ENCODE data around the gene IL20. TPM values are rescaled to one million over a fixed set of nuclear protein-coding genes. Genes with fewer than 3 reads are reported as not detected.

Gene IL20
- total RNA-seq, 4 donors from 2014 or later, result 40.6 TPM; not detected in 3

DNA sequence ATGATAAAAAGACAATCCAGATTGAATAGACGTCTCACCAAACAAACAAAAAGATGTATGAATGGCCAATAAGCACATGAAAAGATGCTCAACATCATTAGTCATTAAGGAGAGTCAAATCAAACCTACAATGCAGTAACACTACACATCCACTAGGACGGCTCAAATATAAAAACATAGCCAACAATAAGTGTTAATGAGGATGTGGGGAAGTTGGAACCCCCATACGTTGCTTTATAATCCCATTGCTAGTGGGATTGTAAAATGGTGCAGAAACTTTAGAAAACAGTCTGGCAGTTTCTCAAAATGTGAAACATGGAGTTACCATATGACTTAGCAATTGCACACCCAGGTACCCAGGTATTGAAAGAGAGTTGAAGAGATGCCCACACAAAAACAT lies 17.1 kb downstream of the IL20 start:
- intact Hi-C loops (cut with DNase I; ENCODE audit: low total_unique reads), result no loop called here
- no peak overlapping the region for H3K27ac ChIP-seq
- no peaks in the 10 kb centered on the region for H3K36me3 ChIP-seq
- no peaks in the 10 kb centered on the region for H3K4me1 ChIP-seq
- DNase-seq, result no peak
- TF ChIP-seq POLR2A (IDR thresholded peaks at IDR 0.05), result no peak
- TF ChIP-seq, protein P1, sequence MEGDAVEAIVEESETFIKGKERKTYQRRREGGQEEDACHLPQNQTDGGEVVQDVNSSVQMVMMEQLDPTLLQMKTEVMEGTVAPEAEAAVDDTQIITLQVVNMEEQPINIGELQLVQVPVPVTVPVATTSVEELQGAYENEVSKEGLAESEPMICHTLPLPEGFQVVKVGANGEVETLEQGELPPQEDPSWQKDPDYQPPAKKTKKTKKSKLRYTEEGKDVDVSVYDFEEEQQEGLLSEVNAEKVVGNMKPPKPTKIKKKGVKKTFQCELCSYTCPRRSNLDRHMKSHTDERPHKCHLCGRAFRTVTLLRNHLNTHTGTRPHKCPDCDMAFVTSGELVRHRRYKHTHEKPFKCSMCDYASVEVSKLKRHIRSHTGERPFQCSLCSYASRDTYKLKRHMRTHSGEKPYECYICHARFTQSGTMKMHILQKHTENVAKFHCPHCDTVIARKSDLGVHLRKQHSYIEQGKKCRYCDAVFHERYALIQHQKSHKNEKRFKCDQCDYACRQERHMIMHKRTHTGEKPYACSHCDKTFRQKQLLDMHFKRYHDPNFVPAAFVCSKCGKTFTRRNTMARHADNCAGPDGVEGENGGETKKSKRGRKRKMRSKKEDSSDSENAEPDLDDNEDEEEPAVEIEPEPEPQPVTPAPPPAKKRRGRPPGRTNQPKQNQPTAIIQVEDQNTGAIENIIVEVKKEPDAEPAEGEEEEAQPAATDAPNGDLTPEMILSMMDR (IDR thresholded peaks at IDR 0.05), result no peak
- H3K9me3 ChIP-seq, result peaks cover 0 to 5% of the 10 kb centered on the region in 2 donors
- H3K27me3 ChIP-seq, result no peaks in the 10 kb centered on the region
- H3K4me3 ChIP-seq, result no peak overlapping the region

DNA sequence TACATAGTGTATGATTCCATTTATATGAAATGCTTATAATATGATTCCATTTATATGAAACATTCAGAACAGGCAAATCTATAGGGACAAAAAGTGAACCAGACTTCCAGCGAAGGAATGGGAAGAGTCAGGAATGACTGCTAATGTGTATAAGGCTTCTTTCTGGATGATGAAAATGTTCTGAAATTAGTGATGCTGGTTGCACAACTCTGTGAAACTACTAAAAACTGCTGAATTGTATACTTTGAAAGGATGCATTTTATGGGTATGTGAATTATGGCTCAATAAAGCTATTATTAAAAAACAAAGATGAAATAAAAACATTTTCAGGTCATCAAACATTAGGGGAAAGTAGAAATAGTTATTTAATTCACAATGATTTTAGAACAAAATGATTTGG lies 17.7 kb downstream of the IL20 start:
- Histone ChIP-seq H3K4me3 (no peak overlapping the region), H3K9me3 (peaks cover 0 to 5% of the 10 kb centered on the region in 2 donors), H3K27me3 (no peaks in the 10 kb centered on the region), H3K4me1 (no peaks in the 10 kb centered on the region), H3K36me3 (no peaks in the 10 kb centered on the region), H3K27ac (no peak overlapping the region)
- intact Hi-C loops (cut with DNase I; ENCODE audit: low total_unique reads), result no loop called here
- DNase-seq, result no peak
- TF ChIP-seq POLR2A (IDR thresholded peaks at IDR 0.05), result no peak
- TF ChIP-seq, protein P1 (IDR thresholded peaks at IDR 0.05), result no peak

DNA sequence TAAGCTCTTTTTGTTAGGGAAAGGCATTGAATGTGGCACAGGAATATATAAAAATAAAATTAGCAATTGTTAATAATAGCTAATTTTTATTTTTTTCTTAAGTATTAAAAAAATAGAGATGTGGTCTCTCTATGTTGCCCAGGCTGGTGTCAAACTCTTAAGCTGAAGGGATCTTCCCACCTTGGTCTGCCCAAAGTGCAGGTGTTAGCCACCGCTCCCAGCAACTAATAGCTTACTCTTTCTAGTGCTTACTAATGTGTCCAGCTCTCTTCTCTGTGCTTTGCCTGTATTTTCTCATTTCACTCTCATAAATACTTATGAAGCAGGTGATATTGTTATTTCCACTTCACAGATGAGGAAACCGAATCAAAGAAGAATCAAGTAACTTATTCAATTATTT lies 18.5 kb downstream of the IL20 start:
- Histone ChIP-seq H3K9me3 (no peaks in the 10 kb centered on the region), H3K4me3 (no peak overlapping the region), H3K36me3 (no peaks in the 10 kb centered on the region), H3K27me3 (no peaks in the 10 kb centered on the region), H3K4me1 (no peaks in the 10 kb centered on the region), H3K27ac (no peak overlapping the region)
- TF ChIP-seq POLR2A (IDR thresholded peaks at IDR 0.05), result no peak
- TF ChIP-seq, protein P1 (IDR thresholded peaks at IDR 0.05), result no peak
- DNase-seq, result no peak
- intact Hi-C loops (cut with DNase I; ENCODE audit: low total_unique reads), result no loop called here

DNA sequence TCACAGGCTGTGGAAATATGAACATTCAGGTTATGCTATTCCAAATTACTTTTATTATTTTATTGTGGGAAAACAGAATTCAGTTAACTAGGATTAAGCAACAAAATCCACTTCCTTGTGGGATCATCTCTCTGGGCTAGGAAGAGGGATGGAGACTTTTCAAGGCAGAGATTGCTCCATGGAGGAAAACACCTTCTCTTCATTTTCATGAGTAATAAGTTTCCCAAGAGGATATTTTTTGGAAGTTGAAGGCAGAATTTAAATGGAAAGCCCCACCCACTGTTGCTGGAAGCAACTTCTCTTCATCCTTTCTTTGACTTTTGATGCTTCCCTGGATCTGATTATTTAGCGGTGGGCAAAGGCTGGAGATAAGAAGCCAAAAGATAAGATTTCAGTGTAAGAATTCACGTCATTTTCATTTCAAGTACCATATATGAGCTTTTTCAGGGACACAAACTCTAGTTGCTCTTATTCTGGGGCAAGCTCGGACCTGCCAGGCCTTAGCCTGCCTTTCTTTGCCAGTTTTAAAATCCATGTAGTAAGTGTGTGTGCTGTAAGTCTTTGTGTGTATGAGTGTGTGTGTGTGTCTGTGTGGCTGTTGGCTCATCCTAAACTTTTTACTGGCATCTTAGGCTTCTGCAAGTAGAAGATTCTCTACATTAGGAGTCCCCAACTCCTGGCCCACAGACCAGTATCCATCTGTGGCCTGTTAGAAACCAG lies 20.1 kb downstream of the IL20 start:
- no peaks in the 10 kb centered on the region for H3K4me1 ChIP-seq
- H3K4me3 ChIP-seq, result no peak overlapping the region
- TF ChIP-seq, protein P1 (IDR thresholded peaks at IDR 0.05), result no peak
- no peak for TF ChIP-seq POLR2A (IDR thresholded peaks at IDR 0.05)
- no peaks in the 10 kb centered on the region for H3K27me3 ChIP-seq
- no peaks in the 10 kb centered on the region for H3K9me3 ChIP-seq
- no peaks in the 10 kb centered on the region for H3K36me3 ChIP-seq
- intact Hi-C loops (cut with DNase I; ENCODE audit: low total_unique reads), result no loop called here
- no peak overlapping the region for H3K27ac ChIP-seq
- DNase-seq, result no peak

DNA sequence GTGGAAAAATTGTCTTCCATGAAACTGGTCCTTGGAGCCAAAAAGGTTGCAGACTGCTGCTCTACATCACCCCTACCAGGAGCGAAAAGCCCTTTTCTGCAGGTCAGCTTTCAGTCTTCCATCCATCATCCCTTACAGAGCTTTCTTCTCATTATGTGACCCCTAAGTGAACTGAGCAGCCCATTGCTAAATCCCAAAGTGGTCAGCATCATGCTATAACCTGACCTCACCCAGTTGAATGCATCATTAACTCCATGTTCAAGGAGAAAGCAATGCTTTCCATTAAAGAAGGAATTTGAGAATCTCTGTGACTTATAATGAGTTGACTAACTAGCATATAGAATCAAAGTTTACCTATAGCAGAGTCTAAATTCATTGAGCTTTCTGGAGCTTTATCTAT lies 21.4 kb downstream of the IL20 start:
- no peaks in the 10 kb centered on the region for H3K4me1 ChIP-seq
- intact Hi-C loops (cut with DNase I; ENCODE audit: low total_unique reads), result no loop called here
- no peak overlapping the region for H3K4me3 ChIP-seq
- H3K36me3 ChIP-seq, result no peaks in the 10 kb centered on the region
- no peak for TF ChIP-seq POLR2A (IDR thresholded peaks at IDR 0.05)
- TF ChIP-seq, protein P1 (IDR thresholded peaks at IDR 0.05), result no peak
- no peak for DNase-seq
- H3K27me3 ChIP-seq, result no peaks in the 10 kb centered on the region
- no peak overlapping the region for H3K27ac ChIP-seq
- H3K9me3 ChIP-seq, result no peaks in the 10 kb centered on the region
